ENCODE results near the gene HOXD3. TPM values are rescaled to one million over a fixed set of nuclear protein-coding genes. Genes with fewer than 3 reads are reported as not detected.

Gene HOXD3
- total and polyA plus RNA-seq, 2 of the 8 experiments (the other 6 are each of a cell fraction or from before 2014, with no cell fraction given) = not detected

DNA sequence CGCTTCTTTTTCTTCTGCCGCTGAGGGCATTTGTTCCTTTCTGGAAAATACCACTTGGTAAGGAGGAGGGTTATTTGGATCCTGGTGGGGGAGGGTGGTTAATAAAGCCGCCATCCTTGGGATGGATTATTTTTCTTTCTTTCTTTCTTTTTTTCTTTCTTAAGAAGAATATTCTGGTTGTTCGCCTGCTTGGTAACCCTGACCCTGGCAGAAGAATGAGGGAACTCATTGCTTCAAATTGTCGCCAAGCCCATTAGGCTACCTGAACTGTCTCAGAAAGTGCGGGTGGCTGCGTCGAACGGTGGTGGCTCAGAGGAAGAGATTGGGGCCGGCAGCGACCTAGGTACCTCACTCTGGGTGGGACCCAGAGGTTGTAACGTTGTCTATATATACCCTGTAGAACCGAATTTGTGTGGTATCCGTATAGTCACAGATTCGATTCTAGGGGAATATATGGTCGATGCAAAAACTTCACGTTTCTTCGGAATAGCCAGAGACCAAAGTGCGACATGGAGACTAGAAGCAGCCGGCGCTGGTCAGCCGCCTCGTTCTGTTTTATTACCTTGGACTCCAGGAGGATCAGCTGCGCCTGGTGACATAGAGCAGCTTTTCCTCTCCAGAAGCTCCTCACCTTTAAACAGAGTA lies 7.0 kb upstream of the HOXD3 start (continued):
- no peak for TF ChIP-seq TAF1 (IDR thresholded peaks at IDR 0.05; ENCODE audit: low read depth, low read length)
- no peak for TF ChIP-seq RAD21 (IDR thresholded peaks at IDR 0.05 in 1 of 2, conservative IDR thresholded peaks at IDR 0.05 in 1 of 2; ENCODE audit: low read depth in 2 of 2, low read length in 2 of 2)
